ENCODE results near the gene TCP1.
"Not testable (repeated sequence)": the region's sequence is repeated elsewhere in the genome, so short reads cannot be mapped to it uniquely, and the experiment has no call there.

Gene TCP1

DNA sequence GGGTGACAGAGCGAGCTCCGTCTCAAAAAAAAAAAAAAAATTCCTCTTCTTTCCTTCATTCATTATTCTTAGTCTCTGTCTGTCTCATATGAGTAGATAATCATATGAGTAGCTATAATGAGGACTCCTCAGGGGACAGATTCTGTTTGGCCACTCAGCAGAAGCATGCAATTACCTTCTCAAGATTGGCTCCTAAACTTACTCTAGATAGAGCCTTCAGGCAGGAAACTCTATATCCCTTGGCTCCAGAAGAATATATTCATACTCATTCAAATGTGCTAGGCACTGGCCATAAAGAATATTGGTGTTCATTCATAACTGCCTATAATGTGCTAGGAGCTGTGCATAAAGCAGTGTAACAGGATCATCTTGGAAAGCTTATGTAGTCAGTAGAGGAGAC lies 29.8 kb downstream of the TCP1 start:
- Histone ChIP-seq H3K27ac (ENCODE audit: insufficient read depth, low read length, poor library complexity, severe bottlenecking) (no peak overlapping the region), H3K36me3 (ENCODE audit: control insufficient read depth, insufficient read depth, low read length) (peaks cover 15% of the 10 kb centered on the region), H3K27me3 (replicated peaks; ENCODE audit: control insufficient read depth, insufficient read depth, low read length, poor library complexity, severe bottlenecking) (no peaks in the 10 kb centered on the region), H3K4me3 (ENCODE audit: insufficient read depth, low read depth, low read length, poor library complexity, severe bottlenecking) (no peak overlapping the region), H3K4me1 (ENCODE audit: control insufficient read depth, insufficient read depth, low read length, poor library complexity, severe bottlenecking) (peaks cover 6% of the 10 kb centered on the region), H3K9me3 (ENCODE audit: control insufficient read depth, low read length) (no peaks in the 10 kb centered on the region)
- DNase-seq: no peak

- peaks cover 26% of the 10 kb centered on the region for H3K36me3 ChIP-seq (ENCODE audit: control insufficient read depth, insufficient read depth, low read length)
- no peak for DNase-seq
- no peak overlapping the region for H3K4me3 ChIP-seq (ENCODE audit: insufficient read depth, low read depth, low read length, poor library complexity, severe bottlenecking)
These were observed 31.1 kb downstream of the TCP1 start for GRCh38 chr6:159758031-159759001.

GRCh38 chr6:159756508-159756907 lies 32.9 kb downstream of the TCP1 start:
- H3K27me3 ChIP-seq (replicated peaks; ENCODE audit: control insufficient read depth, insufficient read depth, low read length, poor library complexity, severe bottlenecking): no peaks in the 10 kb centered on the region
- H3K4me3 ChIP-seq (ENCODE audit: insufficient read depth, low read depth, low read length, poor library complexity, severe bottlenecking): no peak overlapping the region
- peaks cover 6% of the 10 kb centered on the region for H3K4me1 ChIP-seq (ENCODE audit: control insufficient read depth, insufficient read depth, low read length, poor library complexity, severe bottlenecking)
- no peak overlapping the region for H3K27ac ChIP-seq (ENCODE audit: insufficient read depth, low read length, poor library complexity, severe bottlenecking)
- no peak for DNase-seq
- H3K9me3 ChIP-seq (ENCODE audit: control insufficient read depth, low read length): no peaks in the 10 kb centered on the region
- peaks cover 42% of the 10 kb centered on the region for H3K36me3 ChIP-seq (ENCODE audit: control insufficient read depth, insufficient read depth, low read length)

More at GRCh38 chr6:159758031-159759001, 31.1 kb downstream of the TCP1 start:
- Histone ChIP-seq H3K9me3 (ENCODE audit: control insufficient read depth, low read length) (no peaks in the 10 kb centered on the region), H3K27ac (ENCODE audit: insufficient read depth, low read length, poor library complexity, severe bottlenecking) (no peak overlapping the region), H3K4me1 (ENCODE audit: control insufficient read depth, insufficient read depth, low read length, poor library complexity, severe bottlenecking) (peaks cover 6% of the 10 kb centered on the region), H3K27me3 (replicated peaks; ENCODE audit: control insufficient read depth, insufficient read depth, low read length, poor library complexity, severe bottlenecking) (no peaks in the 10 kb centered on the region)

DNA sequence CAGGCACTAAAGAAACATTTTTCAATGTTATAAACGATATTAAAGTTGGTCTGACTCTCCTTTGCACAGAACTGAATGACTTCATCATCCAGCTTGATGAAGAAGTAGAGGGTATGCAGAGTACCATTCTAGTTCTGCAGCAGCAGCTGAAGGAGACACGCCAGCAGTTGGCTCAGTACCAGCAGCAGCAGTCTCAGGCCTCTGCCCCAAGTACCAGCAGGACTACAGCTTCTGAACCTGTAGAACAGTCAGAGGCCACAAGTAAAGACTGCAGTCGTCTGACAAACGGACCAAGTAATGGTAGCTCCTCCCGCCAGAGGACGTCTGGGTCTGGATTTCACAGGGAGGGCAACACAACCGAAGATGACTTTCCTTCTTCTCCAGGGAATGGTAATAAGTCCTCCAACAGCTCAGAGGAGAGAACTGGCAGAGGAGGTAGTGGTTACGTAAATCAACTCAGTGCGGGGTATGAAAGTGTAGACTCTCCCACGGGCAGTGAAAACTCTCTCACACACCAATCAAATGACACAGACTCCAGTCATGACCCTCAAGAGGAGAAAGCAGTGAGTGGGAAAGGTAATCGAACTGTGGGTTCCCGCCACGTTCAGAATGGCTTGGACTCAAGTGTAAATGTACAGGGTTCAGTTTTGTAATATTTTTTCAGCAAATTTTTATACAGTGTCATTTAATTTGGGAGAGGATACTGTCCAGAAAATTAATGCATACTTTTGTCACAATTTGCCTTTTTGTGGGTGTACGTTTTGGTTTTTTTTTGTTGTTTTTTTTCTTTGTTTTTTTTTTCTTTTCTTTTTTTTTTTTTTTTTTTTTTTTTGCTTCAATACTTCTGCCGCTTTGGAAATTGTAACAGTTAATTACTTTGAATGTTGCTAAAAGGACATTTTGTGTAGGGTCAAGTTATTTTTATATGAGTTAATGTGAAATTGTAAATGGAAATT lies 34.2 kb downstream of the TCP1 start:
- DNase-seq: no peak
- H3K27me3 ChIP-seq (replicated peaks; ENCODE audit: control insufficient read depth, insufficient read depth, low read length, poor library complexity, severe bottlenecking): no peaks in the 10 kb centered on the region
- no peak overlapping the region for H3K27ac ChIP-seq (ENCODE audit: insufficient read depth, low read length, poor library complexity, severe bottlenecking)
- no peak overlapping the region for H3K4me3 ChIP-seq (ENCODE audit: insufficient read depth, low read depth, low read length, poor library complexity, severe bottlenecking)
- H3K9me3 ChIP-seq (ENCODE audit: control insufficient read depth, low read length): no peaks in the 10 kb centered on the region
- no peaks in the 10 kb centered on the region for H3K4me1 ChIP-seq (ENCODE audit: control insufficient read depth, insufficient read depth, low read length, poor library complexity, severe bottlenecking)
- peaks cover 46% of the 10 kb centered on the region for H3K36me3 ChIP-seq (ENCODE audit: control insufficient read depth, insufficient read depth, low read length)

DNA sequence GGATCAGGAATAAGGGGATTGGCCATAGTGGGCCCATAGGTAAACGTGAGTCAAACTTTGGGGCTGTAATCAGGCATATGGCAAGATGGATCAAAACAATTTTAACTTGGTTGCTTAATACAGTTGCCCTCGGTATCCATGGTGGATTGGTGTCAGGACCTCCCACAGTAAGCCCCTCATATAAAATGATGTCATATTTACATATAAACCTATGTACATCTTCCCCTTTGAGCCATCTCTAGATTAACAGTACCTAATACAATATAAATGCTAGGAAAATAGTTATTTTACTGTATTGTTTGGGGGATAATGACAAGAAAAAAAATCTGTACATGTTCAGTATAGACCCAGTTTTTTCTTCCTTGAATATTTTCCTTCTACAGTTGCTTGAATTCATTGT lies 35.0 kb downstream of the TCP1 start:
- Histone ChIP-seq H3K27ac (ENCODE audit: insufficient read depth, low read length, poor library complexity, severe bottlenecking) (no peak overlapping the region), H3K4me3 (ENCODE audit: insufficient read depth, low read depth, low read length, poor library complexity, severe bottlenecking) (no peak overlapping the region), H3K36me3 (ENCODE audit: control insufficient read depth, insufficient read depth, low read length) (peaks cover 52% of the 10 kb centered on the region), H3K4me1 (ENCODE audit: control insufficient read depth, insufficient read depth, low read length, poor library complexity, severe bottlenecking) (no peaks in the 10 kb centered on the region), H3K27me3 (replicated peaks; ENCODE audit: control insufficient read depth, insufficient read depth, low read length, poor library complexity, severe bottlenecking) (no peaks in the 10 kb centered on the region), H3K9me3 (ENCODE audit: control insufficient read depth, low read length) (no peaks in the 10 kb centered on the region)
- DNase-seq: no peak

DNA sequence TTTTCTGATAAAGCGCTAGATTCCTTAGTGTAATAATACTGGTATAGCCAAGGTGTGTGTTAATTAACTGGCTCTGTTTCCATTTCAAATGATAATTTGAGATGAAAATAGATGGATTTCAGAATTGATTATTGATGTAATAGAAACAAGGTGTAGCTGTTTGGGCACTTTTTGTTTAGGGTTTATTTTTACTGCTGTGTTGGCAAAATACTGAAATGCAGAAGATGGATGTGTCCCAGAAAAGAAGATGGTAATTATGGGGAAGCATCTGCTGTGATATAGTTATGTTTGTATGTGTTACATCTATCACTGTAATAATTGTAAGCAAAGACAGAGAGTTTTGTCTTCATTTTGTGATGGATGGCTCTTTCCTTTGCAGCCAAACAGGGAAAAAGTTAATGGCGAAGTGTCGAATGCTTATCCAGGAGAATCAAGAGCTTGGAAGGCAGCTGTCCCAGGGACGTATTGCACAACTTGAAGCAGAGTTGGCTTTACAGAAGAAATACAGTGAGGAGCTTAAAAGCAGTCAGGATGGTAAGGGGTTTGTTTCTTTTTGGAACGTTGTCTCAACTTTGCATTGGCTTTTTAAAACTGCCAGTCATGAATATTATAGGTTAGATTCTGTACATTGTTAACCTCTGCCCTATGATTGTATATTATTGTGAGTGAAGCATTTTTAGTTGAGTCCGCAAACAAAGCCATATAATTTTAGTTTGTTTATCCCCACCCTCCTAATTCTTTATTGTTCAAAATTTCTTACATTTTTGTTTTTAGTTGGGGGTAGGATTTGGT lies 36.1 kb downstream of the TCP1 start:
- H3K9me3 ChIP-seq (ENCODE audit: control insufficient read depth, low read length): no peaks in the 10 kb centered on the region
- H3K27me3 ChIP-seq (replicated peaks; ENCODE audit: control insufficient read depth, insufficient read depth, low read length, poor library complexity, severe bottlenecking): no peaks in the 10 kb centered on the region
- peaks cover 59% of the 10 kb centered on the region for H3K36me3 ChIP-seq (ENCODE audit: control insufficient read depth, insufficient read depth, low read length)
- H3K4me1 ChIP-seq (ENCODE audit: control insufficient read depth, insufficient read depth, low read length, poor library complexity, severe bottlenecking): no peaks in the 10 kb centered on the region
- DNase-seq: no peak
- no peak overlapping the region for H3K27ac ChIP-seq (ENCODE audit: insufficient read depth, low read length, poor library complexity, severe bottlenecking)
- no peak overlapping the region for H3K4me3 ChIP-seq (ENCODE audit: insufficient read depth, low read depth, low read length, poor library complexity, severe bottlenecking)

DNA sequence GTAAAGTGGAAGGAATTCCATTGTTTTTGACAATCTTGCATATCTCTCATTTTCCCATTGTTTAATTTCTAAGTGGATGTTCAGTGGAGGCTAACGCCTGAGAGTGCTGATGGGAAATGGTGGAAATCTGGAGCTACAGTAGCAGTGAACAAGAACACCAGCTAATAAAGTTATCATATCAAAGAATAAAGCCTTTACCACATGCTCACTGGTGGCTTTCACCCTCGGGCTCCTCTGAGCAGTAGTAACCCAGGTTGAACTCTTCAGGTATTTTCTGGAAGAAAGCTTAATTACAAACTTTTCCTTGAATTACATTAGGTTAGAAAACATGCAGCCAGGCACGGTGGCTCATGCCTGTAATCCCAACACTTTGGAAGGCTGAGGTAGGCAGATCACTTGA lies 38.0 kb downstream of the TCP1 start:
- Histone ChIP-seq H3K4me1 (ENCODE audit: control insufficient read depth, insufficient read depth, low read length, poor library complexity, severe bottlenecking) (no peaks in the 10 kb centered on the region), H3K36me3 (ENCODE audit: control insufficient read depth, insufficient read depth, low read length) (peaks cover 69% of the 10 kb centered on the region), H3K27ac (ENCODE audit: insufficient read depth, low read length, poor library complexity, severe bottlenecking) (no peak overlapping the region), H3K9me3 (ENCODE audit: control insufficient read depth, low read length) (no peaks in the 10 kb centered on the region), H3K27me3 (replicated peaks; ENCODE audit: control insufficient read depth, insufficient read depth, low read length, poor library complexity, severe bottlenecking) (no peaks in the 10 kb centered on the region), H3K4me3 (ENCODE audit: insufficient read depth, low read depth, low read length, poor library complexity, severe bottlenecking) (no peak overlapping the region)
- no peak for DNase-seq

DNA sequence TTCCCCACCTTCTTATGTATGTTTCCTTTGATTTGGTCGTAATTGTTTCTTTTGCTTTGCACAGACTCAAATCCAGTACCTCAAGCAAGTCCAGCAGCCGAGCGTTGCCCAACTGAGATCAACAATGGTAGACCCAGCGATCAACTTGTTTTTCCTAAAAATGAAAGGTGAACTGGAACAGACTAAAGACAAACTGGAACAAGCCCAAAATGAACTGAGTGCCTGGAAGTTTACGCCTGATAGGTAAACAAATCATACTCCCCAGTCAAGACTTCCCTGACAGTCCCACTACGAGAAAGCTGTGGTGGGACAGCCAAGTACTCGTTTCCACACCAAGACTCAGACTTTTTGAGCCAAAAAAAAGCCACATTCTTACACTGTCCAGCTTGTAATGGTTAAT lies 41.3 kb downstream of the TCP1 start:
- not testable (repeated sequence) for H3K4me3 ChIP-seq (ENCODE audit: insufficient read depth, low read depth, low read length, poor library complexity, severe bottlenecking); H3K27ac ChIP-seq (ENCODE audit: insufficient read depth, low read length, poor library complexity, severe bottlenecking); H3K9me3 ChIP-seq (ENCODE audit: control insufficient read depth, low read length); H3K27me3 ChIP-seq (replicated peaks; ENCODE audit: control insufficient read depth, insufficient read depth, low read length, poor library complexity, severe bottlenecking); H3K4me1 ChIP-seq (ENCODE audit: control insufficient read depth, insufficient read depth, low read length, poor library complexity, severe bottlenecking); DNase-seq
- peaks cover 75% of the 10 kb centered on the region for H3K36me3 ChIP-seq (ENCODE audit: control insufficient read depth, insufficient read depth, low read length)

DNA sequence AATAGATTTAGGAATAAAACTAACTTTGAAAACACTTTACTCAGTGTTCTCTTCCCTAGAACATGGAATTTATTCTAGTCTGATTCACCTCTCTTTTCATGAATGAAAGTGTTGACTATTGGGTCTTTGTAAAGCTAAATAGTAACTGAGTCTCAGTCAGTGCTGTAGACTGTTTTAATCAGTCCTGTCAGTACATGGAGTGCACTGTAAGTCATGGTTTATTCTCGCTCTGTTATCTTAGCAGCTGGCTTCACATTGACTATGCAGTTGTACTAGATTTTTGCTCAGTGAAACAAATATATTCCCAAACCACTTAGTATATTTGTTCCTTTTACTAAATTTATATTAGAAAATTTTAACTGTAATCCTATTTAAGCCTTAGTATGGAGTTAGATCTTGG lies 42.6 kb downstream of the TCP1 start:
- no peak overlapping the region for H3K27ac ChIP-seq (ENCODE audit: insufficient read depth, low read length, poor library complexity, severe bottlenecking)
- H3K27me3 ChIP-seq (replicated peaks; ENCODE audit: control insufficient read depth, insufficient read depth, low read length, poor library complexity, severe bottlenecking): no peaks in the 10 kb centered on the region
- no peaks in the 10 kb centered on the region for H3K9me3 ChIP-seq (ENCODE audit: control insufficient read depth, low read length)
- H3K4me1 ChIP-seq (ENCODE audit: control insufficient read depth, insufficient read depth, low read length, poor library complexity, severe bottlenecking): no peaks in the 10 kb centered on the region
- DNase-seq: no peak
- peaks cover 77% of the 10 kb centered on the region for H3K36me3 ChIP-seq (ENCODE audit: control insufficient read depth, insufficient read depth, low read length)
- no peak overlapping the region for H3K4me3 ChIP-seq (ENCODE audit: insufficient read depth, low read depth, low read length, poor library complexity, severe bottlenecking)

Measured in effector memory CD4-positive, alpha-beta T cell (primary cell).